ENCODE measurements around the gene ERP44.

- no peak for TF ChIP-seq EZH2 (IDR thresholded peaks at IDR 0.05; ENCODE audit: insufficient read depth, poor library complexity, severe bottlenecking)
- TF ChIP-seq EZH2phosphoT487 (IDR thresholded peaks at IDR 0.05; ENCODE audit: insufficient read depth, low read depth) = no peak
Measured at GRCh38 chr9:100029251-100029650, 69.5 kb downstream of the ERP44 start.

Data from GM23248 (cell line).